ENCODE measurements around the gene DARS2. TPM values are rescaled to one million over a fixed set of nuclear protein-coding genes. Genes with fewer than 3 reads are reported as not detected.

DARS2 gene
- total and polyA plus RNA-seq, 2 of the 4 experiments (the other 2 are of a cell fraction) = 14.8 to 18.8 TPM

DNA sequence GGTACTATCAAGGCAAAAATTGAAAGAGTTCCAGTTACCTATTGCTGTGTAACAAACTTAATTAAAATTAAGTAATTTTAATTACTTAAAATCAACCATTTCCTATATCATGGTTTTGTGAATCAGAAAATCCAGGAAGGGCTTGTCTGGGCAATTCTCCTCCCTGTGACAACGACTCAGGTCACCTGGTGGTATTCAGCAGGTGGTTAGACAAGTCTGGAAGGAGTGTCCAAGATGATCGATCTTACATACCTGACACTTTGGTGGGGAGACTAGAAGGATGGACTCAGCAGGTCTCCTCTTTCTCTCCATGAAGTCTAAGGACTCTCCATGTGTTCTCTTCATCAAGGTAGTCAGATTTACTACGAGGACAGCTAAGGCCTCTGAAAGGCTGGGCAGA, 69.7 kb downstream of the DARS2 start:
- Histone ChIP-seq H4K5ac (ENCODE audit: low read depth, low read length) (no peak overlapping the region), H3K14ac (replicated peaks; ENCODE audit: low read depth, low read length) (no peak overlapping the region), H2BK120ac (ENCODE audit: low read depth, low read length) (no peak overlapping the region), H3K27me3 (ENCODE audit: control insufficient read depth, insufficient read depth, low read length) (no peaks in the 10 kb centered on the region), H3K9me1 (ENCODE audit: insufficient read depth, low read length) (no peaks in the 10 kb centered on the region), H3K79me1 (ENCODE audit: low read depth in 1 of 2, low read length in 2 of 2) (peaks cover 0 to 4% of the 10 kb centered on the region in 2 experiments; a peak in 1 of 4 replicates), H3K56ac (ENCODE audit: extremely low read depth, insufficient read depth, low read length) (no peak overlapping the region), H4K8ac (ENCODE audit: low read depth in 2 of 2, low read length in 2 of 2) (no peak overlapping the region), H3K9me3 (ENCODE audit: control insufficient read depth, insufficient read depth, low read length) (no peaks in the 10 kb centered on the region), H3K36me3 (ENCODE audit: control insufficient read depth, insufficient read depth, low read length) (peaks cover 2% of the 10 kb centered on the region; the same call in 1 of the 2 replicates), H2AFZ (replicated peaks; ENCODE audit: low read length, poor library complexity) (no peak overlapping the region), H2BK20ac (ENCODE audit: low read depth, low read length) (no peak overlapping the region), H3K23ac (ENCODE audit: low read depth, low read length) (no peak overlapping the region), H3K27ac (ENCODE audit: insufficient read depth, low read length) (no peak overlapping the region), H4K91ac (ENCODE audit: insufficient read depth, low read depth, low read length) (no peak overlapping the region), H2AK9ac (replicated peaks; ENCODE audit: low read depth, low read length, poor library complexity) (no peak overlapping the region), H2BK15ac (ENCODE audit: low read depth, low read length) (no peak overlapping the region), H2AK5ac (ENCODE audit: low read depth, low read length) (no peak overlapping the region), H3K4me1 (ENCODE audit: control insufficient read depth, insufficient read depth, low read length) (no peaks in the 10 kb centered on the region), H2BK5ac (ENCODE audit: low read depth, low read length, poor library complexity, severe bottlenecking) (no peak overlapping the region), H3K18ac (ENCODE audit: low read depth, low read length) (no peak overlapping the region), H4K20me1 (ENCODE audit: insufficient read depth, low read length) (no peaks in the 10 kb centered on the region), H3K9ac (ENCODE audit: low read depth, low read length) (no peak overlapping the region), H3K4ac (ENCODE audit: low read depth, low read length) (no peak overlapping the region), H3K4me3 (ENCODE audit: insufficient read depth, low read depth, low read length) (no peak overlapping the region), H3K4me2 (ENCODE audit: low read depth, low read length) (no peak overlapping the region)
- no CpG with 5 or more reads among the region's 3 CpGs for WGBS, 2 experiments (ENCODE audit: extremely low coverage in 2 of 2, insufficient read length in 1 of 2)
- POLR2A ChIA-PET (ENCODE audit: unreplicated experiment) = no interaction called here
- ATAC-seq (ENCODE audit: low read depth) (no peak), DNase-seq (no peak)
- CTCF ChIA-PET = no interaction called here
- in situ Hi-C loops (cut with MboI; ENCODE audit: low sequenced_read_pairs) (no loop called here), dilution Hi-C loops (cut with HindIII; ENCODE audit: low sequenced_read_pairs, unreplicated experiment) (no loop called here), intact Hi-C loops (cut with micrococcal nuclease) (no loop called here)
- BruUV-seq (replicated peaks) = no TSS peak
- TF ChIP-seq, protein P1, sequence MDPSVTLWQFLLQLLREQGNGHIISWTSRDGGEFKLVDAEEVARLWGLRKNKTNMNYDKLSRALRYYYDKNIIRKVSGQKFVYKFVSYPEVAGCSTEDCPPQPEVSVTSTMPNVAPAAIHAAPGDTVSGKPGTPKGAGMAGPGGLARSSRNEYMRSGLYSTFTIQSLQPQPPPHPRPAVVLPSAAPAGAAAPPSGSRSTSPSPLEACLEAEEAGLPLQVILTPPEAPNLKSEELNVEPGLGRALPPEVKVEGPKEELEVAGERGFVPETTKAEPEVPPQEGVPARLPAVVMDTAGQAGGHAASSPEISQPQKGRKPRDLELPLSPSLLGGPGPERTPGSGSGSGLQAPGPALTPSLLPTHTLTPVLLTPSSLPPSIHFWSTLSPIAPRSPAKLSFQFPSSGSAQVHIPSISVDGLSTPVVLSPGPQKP (IDR thresholded peaks at IDR 0.05; ENCODE audit: borderline replicate concordance, low read depth, low read length) = no peak
- no peak for TF ChIP-seq MAZ (IDR thresholded peaks at IDR 0.05; ENCODE audit: borderline replicate concordance, low read depth, low read length)
- no peak for TF ChIP-seq MXI1 (IDR thresholded peaks at IDR 0.05; ENCODE audit: borderline replicate concordance, low read depth, low read length)
- TF ChIP-seq, protein P2, sequence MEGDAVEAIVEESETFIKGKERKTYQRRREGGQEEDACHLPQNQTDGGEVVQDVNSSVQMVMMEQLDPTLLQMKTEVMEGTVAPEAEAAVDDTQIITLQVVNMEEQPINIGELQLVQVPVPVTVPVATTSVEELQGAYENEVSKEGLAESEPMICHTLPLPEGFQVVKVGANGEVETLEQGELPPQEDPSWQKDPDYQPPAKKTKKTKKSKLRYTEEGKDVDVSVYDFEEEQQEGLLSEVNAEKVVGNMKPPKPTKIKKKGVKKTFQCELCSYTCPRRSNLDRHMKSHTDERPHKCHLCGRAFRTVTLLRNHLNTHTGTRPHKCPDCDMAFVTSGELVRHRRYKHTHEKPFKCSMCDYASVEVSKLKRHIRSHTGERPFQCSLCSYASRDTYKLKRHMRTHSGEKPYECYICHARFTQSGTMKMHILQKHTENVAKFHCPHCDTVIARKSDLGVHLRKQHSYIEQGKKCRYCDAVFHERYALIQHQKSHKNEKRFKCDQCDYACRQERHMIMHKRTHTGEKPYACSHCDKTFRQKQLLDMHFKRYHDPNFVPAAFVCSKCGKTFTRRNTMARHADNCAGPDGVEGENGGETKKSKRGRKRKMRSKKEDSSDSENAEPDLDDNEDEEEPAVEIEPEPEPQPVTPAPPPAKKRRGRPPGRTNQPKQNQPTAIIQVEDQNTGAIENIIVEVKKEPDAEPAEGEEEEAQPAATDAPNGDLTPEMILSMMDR (conservative IDR thresholded peaks at IDR 0.05; ENCODE audit: low read depth, low read length) = no peak
- TF ChIP-seq RFX5 (IDR thresholded peaks at IDR 0.05; ENCODE audit: low read depth, low read length) = no peak
- TF ChIP-seq, protein P3, sequence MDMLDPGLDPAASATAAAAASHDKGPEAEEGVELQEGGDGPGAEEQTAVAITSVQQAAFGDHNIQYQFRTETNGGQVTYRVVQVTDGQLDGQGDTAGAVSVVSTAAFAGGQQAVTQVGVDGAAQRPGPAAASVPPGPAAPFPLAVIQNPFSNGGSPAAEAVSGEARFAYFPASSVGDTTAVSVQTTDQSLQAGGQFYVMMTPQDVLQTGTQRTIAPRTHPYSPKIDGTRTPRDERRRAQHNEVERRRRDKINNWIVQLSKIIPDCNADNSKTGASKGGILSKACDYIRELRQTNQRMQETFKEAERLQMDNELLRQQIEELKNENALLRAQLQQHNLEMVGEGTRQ (IDR thresholded peaks at IDR 0.05; ENCODE audit: low read depth, low read length) = no peak
- no peak for TF ChIP-seq BHLHE40 (IDR thresholded peaks at IDR 0.05; ENCODE audit: low read depth, low read length)
- no peak for TF ChIP-seq RCOR1 (IDR thresholded peaks at IDR 0.05; ENCODE audit: insufficient replicate concordance, low read length)
- TF ChIP-seq CEBPB (IDR thresholded peaks at IDR 0.05; ENCODE audit: low read depth, low read length) = no peak
- TF ChIP-seq POLR2A (IDR thresholded peaks at IDR 0.05; ENCODE audit: low read depth, low read length) = no peak
- TF ChIP-seq MAFK (IDR thresholded peaks at IDR 0.05; ENCODE audit: low read depth, low read length) = no peak
- no peak for TF ChIP-seq FOS (IDR thresholded peaks at IDR 0.05; ENCODE audit: low read depth, low read length)
- no peak for TF ChIP-seq SMC3 (IDR thresholded peaks at IDR 0.05; ENCODE audit: low read depth, low read length)
- no peak for TF ChIP-seq CHD1 (IDR thresholded peaks at IDR 0.05; ENCODE audit: low read depth, low read length)
- TF ChIP-seq NFE2L2 (IDR thresholded peaks at IDR 0.05; ENCODE audit: low read depth, low read length) = no peak
